Stimulated activated CD8-positive, alpha-beta memory T cell treated with anti-CD3 and anti-CD28 coated beads, Interleukin-15, amount 100 ng/mL, for 24 hours (primary cell): ENCODE results near the gene NFE2L1.
"Not testable (repeated sequence)": the region's sequence is repeated elsewhere in the genome, so short reads cannot be mapped to it uniquely, and the experiment has no call there.

Experiments used
- DNase-seq: peaks from one replicate; pipeline ENCODE4 v3.0.0-alpha.2; 2020; ENCODE audit warnings: low read depth

NFE2L1 gene

DNA sequence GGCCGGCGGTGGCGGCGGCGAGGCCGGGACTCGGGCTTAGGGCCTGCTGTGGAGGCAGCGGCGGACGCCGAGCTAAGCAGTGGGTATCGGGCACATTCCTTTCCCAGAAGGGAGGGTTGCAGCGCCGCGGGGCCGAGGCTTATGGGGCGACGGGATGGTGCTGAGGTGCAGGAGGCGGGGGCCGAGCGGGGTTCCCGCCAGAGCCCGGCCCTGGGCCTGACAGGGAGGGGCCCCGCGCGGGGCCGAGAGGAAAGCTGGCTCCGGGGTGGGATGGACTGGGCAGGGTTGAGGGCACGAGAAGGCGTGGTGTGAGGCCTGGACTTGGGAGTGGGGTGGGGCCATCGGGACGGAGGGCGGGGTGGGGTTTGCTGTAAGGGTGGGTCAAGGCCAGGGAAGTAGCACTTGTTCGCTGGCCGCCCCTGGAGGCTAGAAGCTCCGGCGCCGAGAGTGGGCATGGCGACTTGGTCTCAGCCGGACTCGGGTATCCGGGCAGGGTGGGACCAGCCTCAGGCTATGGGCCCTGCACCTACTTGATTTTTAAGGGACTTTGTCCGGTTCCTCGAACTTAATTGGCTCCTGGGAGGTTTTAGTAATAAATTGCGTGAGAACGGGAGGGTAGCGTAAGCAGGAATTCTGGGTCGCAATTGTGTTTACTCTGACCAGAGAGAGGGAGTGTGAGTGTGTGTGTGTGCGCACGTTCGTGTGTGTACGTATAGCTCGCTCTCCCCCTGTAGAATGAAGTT lies 396 bp downstream of the NFE2L1 start:
- no peak for DNase-seq

- DNase-seq = no peak
Observed at GRCh38 chr17:48051283-48051682, 3.1 kb downstream of the NFE2L1 start.

- DNase-seq = no peak
Observed at GRCh38 chr17:48051706-48052486, 3.7 kb downstream of the NFE2L1 start.

DNA sequence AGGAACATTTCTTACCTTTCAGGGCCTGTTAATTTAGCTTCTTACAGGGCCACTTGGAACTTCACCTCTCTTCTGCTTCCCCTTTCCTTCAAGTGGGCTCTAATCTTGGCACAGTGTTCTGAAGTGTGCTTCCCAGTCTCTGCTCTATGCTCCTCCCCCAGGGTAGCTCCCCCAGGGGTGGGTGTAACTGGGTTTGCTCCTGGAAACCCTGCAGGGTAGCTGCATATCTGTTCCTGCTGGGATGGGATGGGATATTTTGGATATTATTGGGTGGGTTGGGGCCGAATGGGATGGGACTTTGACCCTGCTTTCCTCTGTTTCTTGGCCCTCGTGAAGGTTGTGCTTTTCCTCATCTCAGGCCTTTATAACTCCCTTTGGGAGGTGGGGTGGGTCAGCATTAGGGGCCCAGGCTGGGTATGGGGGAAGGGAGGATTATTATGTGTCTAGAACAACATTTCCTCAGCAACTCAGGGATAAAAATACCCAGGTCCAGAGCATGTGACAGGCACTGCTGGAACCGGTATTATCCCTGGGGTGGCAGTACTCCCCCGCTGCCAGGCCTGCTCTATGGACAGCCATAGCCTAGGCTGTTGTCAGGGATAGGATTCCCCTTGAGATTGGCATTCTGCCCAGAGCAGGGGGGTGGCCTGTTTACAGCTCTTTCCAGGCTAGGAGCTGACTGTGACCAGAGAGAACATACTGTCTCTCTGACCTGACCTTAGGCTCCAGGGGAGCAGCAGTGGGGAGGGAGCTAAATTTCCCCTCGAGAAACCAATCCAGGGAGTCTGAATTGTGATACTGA lies 5.0 kb downstream of the NFE2L1 start:
- no peak for DNase-seq

GRCh38 chr17:48053758-48054237 lies 5.6 kb downstream of the NFE2L1 start:
- no peak for DNase-seq

GRCh38 chr17:48054238-48055185 lies 6.4 kb downstream of the NFE2L1 start:
- DNase-seq = no peak

DNA sequence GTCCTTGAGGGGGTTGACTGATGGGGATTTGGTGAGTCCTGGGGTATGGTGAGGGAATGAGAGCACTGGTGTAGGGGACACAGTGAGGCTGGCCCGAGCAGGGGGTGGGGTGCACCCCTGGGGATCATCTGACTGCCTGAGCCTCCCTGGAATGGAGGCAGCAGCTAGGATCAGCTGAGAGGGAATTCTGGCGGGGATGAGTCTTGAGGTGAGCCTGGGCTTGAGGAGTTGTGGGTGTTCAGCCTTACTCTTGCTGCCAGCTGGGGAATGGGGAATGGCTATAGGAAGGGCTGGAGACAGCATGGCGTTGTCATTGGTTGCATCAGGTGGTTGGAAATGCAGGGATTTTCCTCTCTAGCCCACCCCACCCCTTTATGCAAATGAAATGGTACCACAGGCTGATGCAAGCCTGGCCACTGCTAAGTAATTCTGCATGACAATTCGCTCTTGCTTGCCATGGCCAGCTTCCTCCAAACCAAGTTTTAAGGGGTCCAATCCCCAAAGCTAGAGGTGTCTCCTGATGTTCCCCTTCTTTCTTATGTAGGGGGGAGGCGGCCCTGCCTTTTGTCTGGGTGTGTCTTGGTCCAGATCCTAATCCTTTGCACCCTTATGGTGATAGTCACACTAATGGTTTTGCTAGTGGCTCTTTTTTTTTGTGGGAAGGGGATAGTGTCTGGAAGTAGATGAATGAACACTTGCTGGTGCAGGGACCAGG lies 7.5 kb downstream of the NFE2L1 start:
- no peak for DNase-seq

DNA sequence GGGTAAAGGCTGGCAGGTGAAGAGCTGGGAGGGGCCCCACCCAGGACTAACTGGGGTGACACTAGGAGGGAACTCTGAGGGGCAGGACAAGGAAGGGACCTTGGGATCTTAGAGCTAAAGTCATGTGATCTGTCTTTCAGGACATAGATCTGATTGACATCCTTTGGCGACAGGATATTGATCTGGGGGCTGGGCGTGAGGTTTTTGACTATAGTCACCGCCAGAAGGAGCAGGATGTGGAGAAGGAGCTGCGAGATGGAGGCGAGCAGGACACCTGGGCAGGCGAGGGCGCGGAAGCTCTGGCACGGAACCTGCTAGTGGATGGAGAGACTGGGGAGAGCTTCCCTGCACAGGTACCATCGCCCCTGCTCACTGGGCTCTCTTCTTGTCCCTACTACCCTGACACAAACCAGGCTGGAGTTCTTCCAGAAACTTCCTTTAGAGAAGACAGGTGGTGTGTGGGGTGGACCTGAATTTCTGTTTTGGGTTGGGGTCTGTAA lies 8.1 kb downstream of the NFE2L1 start:
- DNase-seq = no peak

DNA sequence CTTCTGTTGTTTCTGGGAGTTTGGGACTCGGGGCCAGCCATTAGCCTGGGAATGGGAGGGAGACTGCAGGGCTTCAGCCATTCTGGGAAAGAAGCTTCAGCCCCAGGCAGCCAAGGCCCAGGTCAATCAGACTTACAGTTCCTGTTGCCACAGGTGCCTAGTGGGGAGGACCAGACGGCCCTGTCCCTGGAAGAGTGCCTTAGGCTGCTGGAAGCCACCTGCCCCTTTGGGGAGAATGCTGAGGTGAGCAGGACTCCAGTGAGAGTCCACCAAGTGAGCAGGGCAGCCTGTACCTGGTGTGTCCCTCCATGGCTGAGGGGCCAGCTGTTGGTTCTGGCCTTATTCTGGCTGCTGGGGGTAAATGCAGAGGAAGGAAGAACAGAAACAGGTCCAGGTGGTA lies 8.7 kb downstream of the NFE2L1 start:
- no peak for DNase-seq

- DNase-seq = no peak
Observed at GRCh38 chr17:48057626-48058025, 9.5 kb downstream of the NFE2L1 start.

- no peak for DNase-seq
Observed at GRCh38 chr17:48058393-48059124, 10.4 kb downstream of the NFE2L1 start.

DNA sequence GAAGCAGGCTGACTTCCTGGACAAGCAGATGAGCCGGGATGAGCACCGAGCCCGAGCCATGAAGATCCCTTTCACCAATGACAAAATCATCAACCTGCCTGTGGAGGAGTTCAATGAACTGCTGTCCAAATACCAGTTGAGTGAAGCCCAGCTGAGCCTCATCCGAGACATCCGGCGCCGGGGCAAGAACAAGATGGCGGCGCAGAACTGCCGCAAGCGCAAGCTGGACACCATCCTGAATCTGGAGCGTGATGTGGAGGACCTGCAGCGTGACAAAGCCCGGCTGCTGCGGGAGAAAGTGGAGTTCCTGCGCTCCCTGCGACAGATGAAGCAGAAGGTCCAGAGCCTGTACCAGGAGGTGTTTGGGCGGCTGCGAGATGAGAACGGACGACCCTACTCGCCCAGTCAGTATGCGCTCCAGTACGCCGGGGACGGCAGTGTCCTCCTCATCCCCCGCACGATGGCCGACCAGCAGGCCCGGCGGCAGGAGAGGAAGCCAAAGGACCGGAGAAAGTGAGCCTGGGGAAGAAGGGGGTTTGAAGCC lies 11.0 kb downstream of the NFE2L1 start:
- DNase-seq = no peak

DNA sequence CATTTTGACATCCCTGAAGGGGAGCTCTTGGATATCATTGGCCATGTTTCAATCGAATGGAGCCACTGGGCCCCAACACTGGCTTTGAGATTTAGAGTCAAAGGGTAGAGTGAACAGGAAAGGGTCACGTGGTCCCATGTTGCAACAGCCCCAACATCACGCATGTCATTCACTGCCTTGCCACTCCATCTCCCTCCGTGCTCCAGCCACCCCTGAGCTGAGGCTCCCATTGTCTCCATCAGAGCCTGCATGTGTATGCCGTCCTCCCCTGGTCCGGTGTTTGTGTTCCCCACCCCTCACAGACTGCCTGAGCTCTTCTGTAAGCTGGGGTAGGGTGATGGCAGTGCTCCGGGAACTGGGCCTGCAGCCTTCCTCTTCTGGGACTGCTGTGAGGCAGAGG lies 12.1 kb downstream of the NFE2L1 start:
- no peak for DNase-seq

- no peak for DNase-seq
Observed at GRCh38 chr17:48062273-48062672, 14.1 kb downstream of the NFE2L1 start.

GRCh38 chr17:48064638-48065037 lies 16.5 kb downstream of the NFE2L1 start:
- DNase-seq = no peak

- no peak for DNase-seq
Observed at GRCh38 chr17:48066192-48066591, 18.0 kb downstream of the NFE2L1 start.

DNA sequence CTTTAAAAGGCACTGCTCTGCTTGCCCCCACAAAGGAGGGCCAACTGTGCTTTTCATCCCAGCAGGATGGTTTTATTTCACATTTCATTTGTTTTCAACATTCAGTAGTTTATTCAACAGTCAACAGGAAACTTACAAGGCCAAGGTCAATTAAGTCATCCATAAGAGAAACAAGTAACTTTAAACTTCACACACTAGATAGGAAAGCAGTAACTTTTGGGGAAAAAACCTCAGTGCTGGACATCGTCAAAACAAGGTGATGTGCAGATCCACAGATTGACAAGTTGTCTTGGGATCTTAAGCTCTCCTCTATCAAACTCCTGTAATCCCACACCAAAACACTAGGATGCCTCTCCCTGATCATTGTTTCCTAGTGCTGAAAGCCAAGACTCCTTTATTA lies 18.5 kb downstream of the NFE2L1 start:
- no peak for DNase-seq

DNA sequence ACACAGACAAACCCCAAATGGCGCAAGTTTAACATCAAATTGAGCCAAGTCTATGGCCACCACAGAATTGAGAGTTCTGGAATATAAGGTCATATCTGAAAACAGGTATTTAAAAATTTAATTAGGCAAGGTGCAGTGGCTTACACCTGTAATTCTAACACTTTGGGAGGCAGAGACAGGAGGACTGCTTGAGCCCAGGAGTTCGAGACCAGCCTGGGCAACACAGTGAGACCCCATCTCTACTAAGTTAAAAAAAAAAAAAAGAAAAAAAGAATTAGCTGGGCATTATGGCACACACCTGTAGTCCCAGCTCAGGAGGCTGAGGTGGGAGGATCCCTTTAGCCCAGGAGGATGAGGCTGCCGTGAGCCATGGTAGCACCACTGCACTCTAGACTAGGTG lies 19.1 kb downstream of the NFE2L1 start:
- no peak for DNase-seq

- DNase-seq = not testable (repeated sequence)
Observed at GRCh38 chr17:48067808-48068207, 19.6 kb downstream of the NFE2L1 start.
